22Rv1 (cell line): ENCODE results near the gene MAGI2.

Experiments
- ZFX ChIP-seq: fragments of 450-650 bp; IDR thresholded peaks from 2 replicates; pipeline ENCODE4 v1.6.1; 2017; ENCODE audit warnings: antibody characterized with exemption, borderline replicate concordance
- TF ChIP-seq, protein P1 (sequence below): fragments of 450-650 bp; IDR thresholded peaks from 2 replicates; pipeline ENCODE4 v1.5.1; 2017; ENCODE audit warnings: mild to moderate bottlenecking

DNA sequence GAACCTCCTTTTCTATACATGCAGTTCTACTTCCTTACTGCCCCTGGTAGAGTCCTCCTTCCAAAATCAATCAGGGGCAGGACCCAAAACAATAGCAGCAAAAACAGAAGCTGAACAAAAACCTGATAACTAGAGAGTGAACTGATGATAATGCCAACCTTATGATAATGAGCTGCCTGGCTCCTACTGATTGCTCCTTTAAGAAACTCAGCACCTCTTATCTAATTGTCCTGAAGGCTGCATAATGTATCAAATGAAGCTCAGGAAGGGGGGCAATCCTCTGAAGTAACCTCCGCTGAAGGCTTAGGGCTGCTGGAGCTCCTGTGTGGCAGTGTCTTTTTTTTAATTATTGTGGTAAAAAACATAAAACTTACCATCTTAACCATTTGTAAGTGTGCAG is 1397.9 kb downstream of the MAGI2 start:
- TF ChIP-seq, protein P1, sequence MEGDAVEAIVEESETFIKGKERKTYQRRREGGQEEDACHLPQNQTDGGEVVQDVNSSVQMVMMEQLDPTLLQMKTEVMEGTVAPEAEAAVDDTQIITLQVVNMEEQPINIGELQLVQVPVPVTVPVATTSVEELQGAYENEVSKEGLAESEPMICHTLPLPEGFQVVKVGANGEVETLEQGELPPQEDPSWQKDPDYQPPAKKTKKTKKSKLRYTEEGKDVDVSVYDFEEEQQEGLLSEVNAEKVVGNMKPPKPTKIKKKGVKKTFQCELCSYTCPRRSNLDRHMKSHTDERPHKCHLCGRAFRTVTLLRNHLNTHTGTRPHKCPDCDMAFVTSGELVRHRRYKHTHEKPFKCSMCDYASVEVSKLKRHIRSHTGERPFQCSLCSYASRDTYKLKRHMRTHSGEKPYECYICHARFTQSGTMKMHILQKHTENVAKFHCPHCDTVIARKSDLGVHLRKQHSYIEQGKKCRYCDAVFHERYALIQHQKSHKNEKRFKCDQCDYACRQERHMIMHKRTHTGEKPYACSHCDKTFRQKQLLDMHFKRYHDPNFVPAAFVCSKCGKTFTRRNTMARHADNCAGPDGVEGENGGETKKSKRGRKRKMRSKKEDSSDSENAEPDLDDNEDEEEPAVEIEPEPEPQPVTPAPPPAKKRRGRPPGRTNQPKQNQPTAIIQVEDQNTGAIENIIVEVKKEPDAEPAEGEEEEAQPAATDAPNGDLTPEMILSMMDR, result no peak
- TF ChIP-seq ZFX, result no peak
